RWPE1 (cell line): ENCODE data around the gene NOP14.
"Not testable (repeated sequence)": the region's sequence is repeated elsewhere in the genome, so short reads cannot be mapped to it uniquely, and the experiment has no call there.

Source experiments
- CTCF ChIA-PET: fragments of 350-600 bp; sonication (Branson Sonifier 250); formaldehyde crosslinking; extraction: SDS; loops from one replicate; lab custom pipeline; 2021; lab: Yijun Ruan, JAX
- POLR2A ChIA-PET: fragments of 400-600 bp; formaldehyde crosslinking; extraction: SDS; loops from one replicate; lab custom pipeline; 2020; ENCODE audit warnings: antibody characterized with exemption; ENCODE audit not compliant: low non-redundant PET; lab: Yijun Ruan, JAX
- DNase-seq: peaks from one replicate; pipeline ENCODE4 v3.0.0; 2012; ENCODE audit warnings: low spot score
- H3K27ac ChIP-seq: fragments of 450-650 bp; 2 replicates; pipeline ENCODE4 v1.5.1; 2017
- TF ChIP-seq, protein P1 (sequence below): fragments of 450-650 bp; conservative IDR thresholded peaks from 2 replicates; pipeline ENCODE4 v1.5.1; 2017; ENCODE audit warnings: low read depth, mild to moderate bottlenecking

NOP14 gene

DNA sequence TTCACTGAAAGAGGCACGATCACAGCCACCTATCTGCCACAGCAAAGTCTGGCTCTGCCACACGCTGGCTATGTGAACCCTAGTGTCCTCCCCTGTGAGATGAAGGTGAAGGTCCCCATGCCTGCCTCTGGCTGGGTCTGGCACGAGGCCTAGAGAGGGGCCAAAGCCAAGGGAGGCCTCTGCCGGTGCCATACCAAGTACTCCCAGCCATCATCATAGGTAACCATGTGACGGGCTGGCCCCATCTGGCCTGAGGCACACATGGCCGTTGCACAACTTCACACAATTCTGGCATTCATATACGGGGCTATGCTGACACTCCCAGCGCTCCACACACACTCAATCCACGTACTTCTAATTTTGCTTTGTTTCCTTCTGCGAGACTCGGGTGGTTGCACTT is 15.3 kb downstream of the NOP14 start:
- no peak for DNase-seq
- TF ChIP-seq, protein P1, sequence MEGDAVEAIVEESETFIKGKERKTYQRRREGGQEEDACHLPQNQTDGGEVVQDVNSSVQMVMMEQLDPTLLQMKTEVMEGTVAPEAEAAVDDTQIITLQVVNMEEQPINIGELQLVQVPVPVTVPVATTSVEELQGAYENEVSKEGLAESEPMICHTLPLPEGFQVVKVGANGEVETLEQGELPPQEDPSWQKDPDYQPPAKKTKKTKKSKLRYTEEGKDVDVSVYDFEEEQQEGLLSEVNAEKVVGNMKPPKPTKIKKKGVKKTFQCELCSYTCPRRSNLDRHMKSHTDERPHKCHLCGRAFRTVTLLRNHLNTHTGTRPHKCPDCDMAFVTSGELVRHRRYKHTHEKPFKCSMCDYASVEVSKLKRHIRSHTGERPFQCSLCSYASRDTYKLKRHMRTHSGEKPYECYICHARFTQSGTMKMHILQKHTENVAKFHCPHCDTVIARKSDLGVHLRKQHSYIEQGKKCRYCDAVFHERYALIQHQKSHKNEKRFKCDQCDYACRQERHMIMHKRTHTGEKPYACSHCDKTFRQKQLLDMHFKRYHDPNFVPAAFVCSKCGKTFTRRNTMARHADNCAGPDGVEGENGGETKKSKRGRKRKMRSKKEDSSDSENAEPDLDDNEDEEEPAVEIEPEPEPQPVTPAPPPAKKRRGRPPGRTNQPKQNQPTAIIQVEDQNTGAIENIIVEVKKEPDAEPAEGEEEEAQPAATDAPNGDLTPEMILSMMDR: no peak
- ChIA-PET POLR2A (no interaction called here), CTCF (interaction anchor here (0.6 kb wide), 1 partner anchor 166 kb away, joined by 5 read pairs; no protein-coding TSS in a partner anchor)
- H3K27ac ChIP-seq: peak overlapping the region; percentile 21; the same call in 1 of the 2 replicates

- H3K27ac ChIP-seq: peak overlapping the region; percentile 28; the same call in 1 of the 2 replicates
- POLR2A ChIA-PET: no interaction called here
- no peak for DNase-seq
- TF ChIP-seq, protein P1: no peak
- CTCF ChIA-PET: no interaction called here
Observed at GRCh38 chr4:2946812-2947600, 16.2 kb downstream of the NOP14 start.

- H3K27ac ChIP-seq, DNase-seq, CTCF ChIA-PET, POLR2A ChIA-PET: not testable (repeated sequence)
Observed at GRCh38 chr4:2945619-2946604, 17.3 kb downstream of the NOP14 start.

- CTCF ChIA-PET: interaction anchor here (0.7 kb wide), 1 partner anchor 11 kb away, joined by 3 read pairs; no protein-coding TSS in a partner anchor
- TF ChIP-seq, protein P1: no peak
- no peak for DNase-seq
- POLR2A ChIA-PET: no interaction called here
- H3K27ac ChIP-seq: peak overlapping the region; percentile 92
Observed at GRCh38 chr4:2944586-2945526, 18.4 kb downstream of the NOP14 start.

DNA sequence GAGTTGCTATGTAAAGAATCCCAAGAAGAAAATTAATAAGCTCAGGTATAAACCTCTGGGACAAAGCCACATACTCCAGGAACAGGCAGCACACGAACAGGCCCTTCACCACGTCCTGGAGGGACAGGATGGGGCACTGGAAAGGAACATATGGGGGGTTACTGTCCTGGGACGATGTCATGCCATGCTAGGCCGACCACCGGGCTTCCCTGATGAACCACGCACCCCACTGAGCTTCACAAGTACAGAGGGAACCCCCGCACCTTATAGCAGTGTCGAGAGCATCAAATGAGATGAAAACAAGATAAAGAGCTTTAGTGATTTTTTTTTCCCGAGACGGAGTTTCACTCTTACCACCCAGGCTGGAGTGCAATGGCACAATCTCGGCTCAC is 19.1 kb downstream of the NOP14 start:
- ChIA-PET POLR2A (no interaction called here), CTCF (interaction anchor here (0.7 kb wide), 1 partner anchor 12 kb away, joined by 3 read pairs; no protein-coding TSS in a partner anchor)
- peak overlapping the region; percentile 92; the same call in 1 of the 2 replicates for H3K27ac ChIP-seq
- TF ChIP-seq, protein P1: no peak
- no peak for DNase-seq

GRCh38 chr4:2943364-2944090 is 19.7 kb downstream of the NOP14 start:
- peak overlapping the region; percentile 92 for H3K27ac ChIP-seq
- POLR2A ChIA-PET: no interaction called here
- TF ChIP-seq, protein P1: no peak
- DNase-seq: no peak
- CTCF ChIA-PET: interaction anchor here (0.5 to 0.7 kb wide), 2 partner anchors 12 to 88 kb away, joined by 3 read pairs; no protein-coding TSS in a partner anchor
